Measurements from ENCODE around the gene PHACTR1. TPM values are rescaled to one million over a fixed set of nuclear protein-coding genes. Genes with fewer than 3 reads are reported as not detected.

The PHACTR1 gene
- total RNA-seq, 1 experiment from 2014 or later: 15.5 TPM

- TF ChIP-seq STAT6 (CRISPR knock-in tag; conservative IDR thresholded peaks at IDR 0.05; ENCODE audit: low read depth): no peak
- no peak for TF ChIP-seq ZNF317 (CRISPR knock-in tag; IDR thresholded peaks at IDR 0.05; ENCODE audit: borderline replicate concordance, low read depth)
- no peak for TF ChIP-seq HMGXB4 (CRISPR knock-in tag; IDR thresholded peaks at IDR 0.05)
- no peak for TF ChIP-seq ERG (CRISPR knock-in tag; IDR thresholded peaks at IDR 0.05)
- no peak for TF ChIP-seq ATF1 (CRISPR knock-in tag; IDR thresholded peaks at IDR 0.05)
- no peak for TF ChIP-seq MAX (CRISPR knock-in tag; IDR thresholded peaks at IDR 0.05)
- no peak for TF ChIP-seq MYBL2 (CRISPR knock-in tag; IDR thresholded peaks at IDR 0.05)
- no peak for TF ChIP-seq TP53 (CRISPR knock-in tag; IDR thresholded peaks at IDR 0.05)
These were observed 36.5 kb downstream of the PHACTR1 start (continued) for GRCh38 chr6:12753036-12753435.

GRCh38 chr6:12760226-12760625 is 43.7 kb downstream of the PHACTR1 start:
- Mint-ChIP-seq H3K36me3 (no peaks in the 10 kb centered on the region), H3K27me3 (ENCODE audit: low read depth) (no peaks in the 10 kb centered on the region), H3K4me3 (no peak overlapping the region), H3K9me3 (no peaks in the 10 kb centered on the region), H3K27ac (no peak overlapping the region), H3K4me1 (peaks cover 22% of the 10 kb centered on the region)
- DNase-seq (ENCODE audit: low spot score) (no peak), ATAC-seq (no peak)
- ChIA-PET CTCF (no interaction called here), POLR2A (no interaction called here)
- TF ChIP-seq ZMAT4 (CRISPR knock-in tag; IDR thresholded peaks at IDR 0.05) (no peak), ZNF396 (CRISPR knock-in tag; IDR thresholded peaks at IDR 0.05; ENCODE audit: borderline replicate concordance) (no peak), MAX (CRISPR knock-in tag; IDR thresholded peaks at IDR 0.05) (no peak), ZNF138 (CRISPR knock-in tag; conservative IDR thresholded peaks at IDR 0.05) (no peak), KAT7 (CRISPR knock-in tag; IDR thresholded peaks at IDR 0.05; ENCODE audit: borderline replicate concordance) (no peak), ZBTB43 (CRISPR knock-in tag; IDR thresholded peaks at IDR 0.05) (no peak), ZBTB21 (CRISPR knock-in tag; IDR thresholded peaks at IDR 0.05; ENCODE audit: borderline replicate concordance) (no peak), HMGA2 (CRISPR knock-in tag; IDR thresholded peaks at IDR 0.05) (no peak), ETV6 (CRISPR knock-in tag; IDR thresholded peaks at IDR 0.05) (no peak), PRDM15 (CRISPR knock-in tag; IDR thresholded peaks at IDR 0.05) (no peak), ZNF423 (CRISPR knock-in tag; IDR thresholded peaks at IDR 0.05) (no peak), ZNF281 (CRISPR knock-in tag; IDR thresholded peaks at IDR 0.05) (no peak), IRF2 (CRISPR knock-in tag; IDR thresholded peaks at IDR 0.05; ENCODE audit: borderline replicate concordance, low read depth) (no peak)

Data from WTC11 (cell line).